SU-DHL-6 (cell line): Measurements from ENCODE around the gene ITSN2.

Source experiments
- CTCF ChIP-seq: fragments of 200-600 bp; sonication (generic); IDR thresholded peaks from one replicate; pipeline ENCODE4 v1.5.1; 2017; ENCODE audit warnings: antibody characterized with exemption, mild to moderate bottlenecking, low read length, moderate library complexity; ENCODE audit not compliant: insufficient read depth, poor library complexity, severe bottlenecking
- EZH2phosphoT487 ChIP-seq: fragments of 200-600 bp; sonication (generic), shearing (Covaris generic); conservative IDR thresholded peaks from 2 replicates; pipeline ENCODE4 v1.6.1; 2018; ENCODE audit warnings: mild to moderate bottlenecking, antibody characterized with exemption, low read length, moderate library complexity, mixed read lengths

DNA sequence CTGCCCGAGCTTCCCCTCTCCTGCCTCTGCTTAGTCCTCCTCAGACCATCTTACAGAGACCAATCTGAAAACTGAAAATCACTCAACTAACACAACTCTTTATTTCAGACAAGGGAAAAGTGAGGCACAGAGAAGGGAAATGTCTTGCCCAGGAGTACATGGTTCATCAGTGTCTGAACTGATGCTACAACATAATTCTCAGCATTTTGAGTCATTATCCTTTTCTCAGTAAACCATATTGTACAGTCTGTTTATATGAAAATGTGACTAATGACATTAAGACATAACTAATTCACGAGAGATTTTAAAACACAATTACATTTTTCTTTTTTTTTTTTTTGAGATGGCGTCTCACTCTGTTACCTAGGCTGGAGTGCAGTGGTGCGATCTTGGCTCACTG lies 62.7 kb downstream of the ITSN2 start:
- no peak for TF ChIP-seq CTCF
- TF ChIP-seq EZH2phosphoT487, result no peak
